HEK293 (cell line): Measurements from ENCODE around the gene PRKAG2.

Experiments used
- CTCF ChIA-PET: fragments of 350-600 bp; formaldehyde crosslinking; extraction: SDS; loops from one replicate; lab custom pipeline; 2021; ENCODE audit warnings: antibody characterized with exemption; lab: Yijun Ruan, JAX
- POLR2A ChIA-PET: fragments of 300-600 bp; formaldehyde crosslinking; extraction: SDS; loops from one replicate; lab custom pipeline; 2020; ENCODE audit warnings: antibody characterized with exemption, inconsistent platforms; lab: Yijun Ruan, JAX
- H3K27ac ChIP-seq: fragments of 200-500 bp; sonication (Bioruptor generic); 2 replicates; pipeline ENCODE4 v1.5.1; 2014; ENCODE audit warnings: low read depth, low read length, control low read depth, inconsistent platforms; ENCODE audit errors: extremely low read depth
- H3K36me3 ChIP-seq, 2 experiments: fragments of 200-500 bp in 1 of 2; sonication (Bioruptor generic) in 1 of 2; 1 replicate in 1 of 2; 2 replicates in 1 of 2; pipeline ENCODE4 v1.5.1; 2014 to 2017; ENCODE audit warnings: inconsistent platforms in 2 of 2, low read length in 2 of 2; ENCODE audit not compliant: control insufficient read depth in 2 of 2, insufficient read depth in 1 of 2
- H3K4me1 ChIP-seq: fragments of 200-500 bp; sonication (Bioruptor generic); 2 replicates; pipeline ENCODE4 v1.5.1; 2014; ENCODE audit warnings: mild to moderate bottlenecking, low read length, inconsistent platforms; ENCODE audit not compliant: control insufficient read depth, insufficient read depth
- H3K4me3 ChIP-seq: 2 replicates; pipeline ENCODE4 v1.5.1; 2011; ENCODE audit warnings: low read depth, mild to moderate bottlenecking, control low read depth, low read length, moderate library complexity
- H3K9me3 ChIP-seq: fragments of 200-500 bp; sonication (Bioruptor generic); 2 replicates; pipeline ENCODE4 v1.5.1; 2014; ENCODE audit warnings: low read depth, low read length, inconsistent platforms; ENCODE audit not compliant: control insufficient read depth, insufficient read depth
- BCL11A ChIP-seq: fragments of 450-650 bp; formaldehyde crosslinking; IDR thresholded peaks from 2 replicates; pipeline ENCODE4 v1.5.1; 2016; ENCODE audit warnings: low read depth, missing biosample characterization, missing genetic modification characterization
- BCL11B ChIP-seq: fragments of 450-650 bp; formaldehyde crosslinking; IDR thresholded peaks from 2 replicates; pipeline ENCODE4 v1.5.1; 2016; ENCODE audit warnings: low read depth, missing biosample characterization, missing genetic modification characterization
- GFI1B ChIP-seq: fragments of 450-650 bp; formaldehyde crosslinking; IDR thresholded peaks from 2 replicates; pipeline ENCODE4 v1.5.1; 2016; ENCODE audit warnings: missing biosample characterization, missing genetic modification characterization
- GLI2 ChIP-seq: fragments of 450-650 bp; formaldehyde crosslinking; IDR thresholded peaks from 2 replicates; pipeline ENCODE4; 2017; ENCODE audit warnings: missing biosample characterization, missing genetic modification characterization, low read depth, borderline replicate concordance
- IKZF3 ChIP-seq: fragments of 450-650 bp; IDR thresholded peaks from 2 replicates; pipeline ENCODE4 v1.5.0; 2018; ENCODE audit warnings: missing biosample characterization, mild to moderate bottlenecking, missing genetic modification characterization, moderate library complexity
- SP7 ChIP-seq: fragments of 450-650 bp; formaldehyde crosslinking; IDR thresholded peaks from 2 replicates; pipeline ENCODE4 v1.5.1; 2016; ENCODE audit warnings: missing biosample characterization, missing genetic modification characterization
- ZBTB21 ChIP-seq: fragments of 450-650 bp; formaldehyde crosslinking; IDR thresholded peaks from 2 replicates; pipeline ENCODE4 v1.5.1; 2017; ENCODE audit warnings: missing biosample characterization, missing genetic modification characterization
- ZFP37 ChIP-seq: fragments of 450-650 bp; formaldehyde crosslinking; IDR thresholded peaks from 2 replicates; pipeline ENCODE4 v1.5.1; 2016; ENCODE audit warnings: missing biosample characterization, missing genetic modification characterization
- ZFP41 ChIP-seq: fragments of 450-650 bp; formaldehyde crosslinking; IDR thresholded peaks from 2 replicates; pipeline ENCODE4 v1.5.1; 2016; ENCODE audit warnings: missing biosample characterization, missing genetic modification characterization, borderline replicate concordance
- ZNF121 ChIP-seq: fragments of 450-650 bp; formaldehyde crosslinking; IDR thresholded peaks from 2 replicates; pipeline ENCODE4 v1.5.1; 2016; ENCODE audit warnings: missing biosample characterization, missing genetic modification characterization
- ZNF18 ChIP-seq: fragments of 450-650 bp; formaldehyde crosslinking; IDR thresholded peaks from 2 replicates; pipeline ENCODE4 v1.5.1; 2016; ENCODE audit warnings: missing biosample characterization, missing genetic modification characterization
- ZNF184 ChIP-seq: fragments of 450-650 bp; IDR thresholded peaks from 2 replicates; pipeline ENCODE4 v1.5.1; 2018; ENCODE audit warnings: missing biosample characterization, mild to moderate bottlenecking, missing genetic modification characterization
- ZNF202 ChIP-seq: fragments of 450-650 bp; formaldehyde crosslinking; IDR thresholded peaks from 2 replicates; pipeline ENCODE4 v1.5.1; 2016; ENCODE audit warnings: missing biosample characterization, missing genetic modification characterization, borderline replicate concordance
- ZNF221 ChIP-seq: fragments of 450-650 bp; formaldehyde crosslinking; IDR thresholded peaks from 2 replicates; pipeline ENCODE4 v1.5.1; 2017; ENCODE audit warnings: missing biosample characterization, missing genetic modification characterization, borderline replicate concordance
- ZNF391 ChIP-seq: fragments of 450-650 bp; formaldehyde crosslinking; IDR thresholded peaks from 2 replicates; pipeline ENCODE4 v1.5.1; 2016; ENCODE audit warnings: low read depth, missing biosample characterization, missing genetic modification characterization, borderline replicate concordance
- ZNF426 ChIP-seq: fragments of 450-650 bp; formaldehyde crosslinking; IDR thresholded peaks from 2 replicates; pipeline ENCODE4 v1.5.1; 2017; ENCODE audit warnings: missing biosample characterization, missing genetic modification characterization, mild to moderate bottlenecking, inconsistent platforms, moderate library complexity
- ZNF529 ChIP-seq: fragments of 450-650 bp; formaldehyde crosslinking; IDR thresholded peaks from 2 replicates; pipeline ENCODE4 v1.5.1; 2017; ENCODE audit warnings: missing genetic modification characterization, missing biosample characterization; ENCODE audit not compliant: insufficient replicate concordance
- ZNF548 ChIP-seq: fragments of 450-650 bp; formaldehyde crosslinking; IDR thresholded peaks from 2 replicates; pipeline ENCODE4 v1.5.1; 2016; ENCODE audit warnings: missing biosample characterization, missing genetic modification characterization
- ZNF571 ChIP-seq: fragments of 450-650 bp; formaldehyde crosslinking; IDR thresholded peaks from 2 replicates; pipeline ENCODE4 v1.5.0; 2017; ENCODE audit warnings: missing biosample characterization, missing genetic modification characterization
- ZNF610 ChIP-seq: fragments of 450-650 bp; formaldehyde crosslinking; IDR thresholded peaks from 2 replicates; pipeline ENCODE4 v1.5.1; 2016; ENCODE audit warnings: missing biosample characterization, missing genetic modification characterization, borderline replicate concordance
- ZSCAN4 ChIP-seq: fragments of 450-650 bp; formaldehyde crosslinking; IDR thresholded peaks from 2 replicates; pipeline ENCODE4 v1.5.1; 2017; ENCODE audit warnings: missing biosample characterization, missing genetic modification characterization
- TF ChIP-seq, protein P1 (sequence below): fragments of 450-650 bp; formaldehyde crosslinking; IDR thresholded peaks from 2 replicates; pipeline ENCODE4 v1.5.1; 2016; ENCODE audit warnings: missing biosample characterization, missing genetic modification characterization, borderline replicate concordance

PRKAG2 gene

GRCh38 chr7:151558575-151558974, 318.3 kb downstream of the PRKAG2 start:
- H3K4me3 ChIP-seq, result no peak overlapping the region
- CTCF ChIA-PET, result no interaction called here
- TF ChIP-seq ZSCAN4 (tag by site-specific recombination) (no peak), BCL11A (tag by site-specific recombination) (no peak), ZBTB21 (no peak), ZFP41 (tag by site-specific recombination) (no peak), ZNF391 (tag by site-specific recombination) (no peak), IKZF3 (no peak), GFI1B (tag by site-specific recombination) (no peak), ZNF121 (tag by site-specific recombination) (no peak), ZNF18 (tag by site-specific recombination) (no peak), ZNF610 (tag by site-specific recombination) (no peak), SP7 (tag by site-specific recombination) (no peak), ZNF221 (tag by site-specific recombination) (no peak), ZNF529 (tag by site-specific recombination) (no peak), ZNF202 (tag by site-specific recombination) (no peak), ZNF548 (tag by site-specific recombination) (no peak), BCL11B (tag by site-specific recombination) (no peak)
- H3K4me1 ChIP-seq, result no peaks in the 10 kb centered on the region
- no peaks in the 10 kb centered on the region for H3K9me3 ChIP-seq
- H3K36me3 ChIP-seq, result peaks cover 0 to 45% of the 10 kb centered on the region in 2 experiments; a peak in 1 of 3 replicates
- POLR2A ChIA-PET, result no interaction called here
- H3K27ac ChIP-seq, result no peak overlapping the region

DNA sequence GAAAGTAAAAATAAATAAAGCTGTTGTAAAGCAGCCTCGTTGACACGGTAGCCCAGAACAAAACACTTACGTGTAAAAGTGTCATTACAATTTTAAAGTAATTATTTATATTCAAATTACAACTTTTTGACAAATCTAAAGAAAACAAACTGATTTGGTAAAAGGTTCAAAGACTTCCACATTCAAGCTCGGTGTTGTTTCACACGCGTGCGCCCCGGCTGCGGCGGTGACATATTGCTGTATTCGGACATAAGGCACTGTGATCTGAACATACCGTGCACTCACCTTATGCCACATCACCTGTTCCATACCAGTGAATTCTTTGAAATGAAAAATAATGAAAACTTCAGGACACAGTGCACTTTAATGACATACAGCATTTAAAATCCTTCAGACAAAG, 320.3 kb downstream of the PRKAG2 start:
- no peaks in the 10 kb centered on the region for H3K4me1 ChIP-seq
- H3K27ac ChIP-seq, result no peak overlapping the region
- peaks cover 0 to 38% of the 10 kb centered on the region in 2 experiments; a peak in 1 of 3 replicates for H3K36me3 ChIP-seq
- POLR2A ChIA-PET, result no interaction called here
- no peaks in the 10 kb centered on the region for H3K9me3 ChIP-seq
- TF ChIP-seq ZFP37 (tag by site-specific recombination), result no peak
- no peak for TF ChIP-seq ZNF571 (tag by site-specific recombination)
- no peak overlapping the region for H3K4me3 ChIP-seq
- CTCF ChIA-PET, result interaction anchor here (1.1 kb wide), 1 partner anchor 226 kb away, joined by 3 read pairs; no protein-coding TSS in a partner anchor

- ChIA-PET POLR2A (no interaction called here), CTCF (interaction anchor here (0.6 to 1.0 kb wide), 3 partner anchors 22 to 201 kb away, joined by 3 to 5 read pairs (median 4); no protein-coding TSS in a partner anchor)
- no peaks in the 10 kb centered on the region for H3K9me3 ChIP-seq
- H3K4me1 ChIP-seq, result no peaks in the 10 kb centered on the region
- no peak overlapping the region for H3K27ac ChIP-seq
- no peak overlapping the region for H3K4me3 ChIP-seq
- H3K36me3 ChIP-seq, result peaks cover 0 to 12% of the 10 kb centered on the region in 2 experiments; a peak in 1 of 3 replicates
- no peak for TF ChIP-seq ZNF121 (tag by site-specific recombination)
- no peak for TF ChIP-seq GLI2 (tag by site-specific recombination)
- TF ChIP-seq, protein P1, sequence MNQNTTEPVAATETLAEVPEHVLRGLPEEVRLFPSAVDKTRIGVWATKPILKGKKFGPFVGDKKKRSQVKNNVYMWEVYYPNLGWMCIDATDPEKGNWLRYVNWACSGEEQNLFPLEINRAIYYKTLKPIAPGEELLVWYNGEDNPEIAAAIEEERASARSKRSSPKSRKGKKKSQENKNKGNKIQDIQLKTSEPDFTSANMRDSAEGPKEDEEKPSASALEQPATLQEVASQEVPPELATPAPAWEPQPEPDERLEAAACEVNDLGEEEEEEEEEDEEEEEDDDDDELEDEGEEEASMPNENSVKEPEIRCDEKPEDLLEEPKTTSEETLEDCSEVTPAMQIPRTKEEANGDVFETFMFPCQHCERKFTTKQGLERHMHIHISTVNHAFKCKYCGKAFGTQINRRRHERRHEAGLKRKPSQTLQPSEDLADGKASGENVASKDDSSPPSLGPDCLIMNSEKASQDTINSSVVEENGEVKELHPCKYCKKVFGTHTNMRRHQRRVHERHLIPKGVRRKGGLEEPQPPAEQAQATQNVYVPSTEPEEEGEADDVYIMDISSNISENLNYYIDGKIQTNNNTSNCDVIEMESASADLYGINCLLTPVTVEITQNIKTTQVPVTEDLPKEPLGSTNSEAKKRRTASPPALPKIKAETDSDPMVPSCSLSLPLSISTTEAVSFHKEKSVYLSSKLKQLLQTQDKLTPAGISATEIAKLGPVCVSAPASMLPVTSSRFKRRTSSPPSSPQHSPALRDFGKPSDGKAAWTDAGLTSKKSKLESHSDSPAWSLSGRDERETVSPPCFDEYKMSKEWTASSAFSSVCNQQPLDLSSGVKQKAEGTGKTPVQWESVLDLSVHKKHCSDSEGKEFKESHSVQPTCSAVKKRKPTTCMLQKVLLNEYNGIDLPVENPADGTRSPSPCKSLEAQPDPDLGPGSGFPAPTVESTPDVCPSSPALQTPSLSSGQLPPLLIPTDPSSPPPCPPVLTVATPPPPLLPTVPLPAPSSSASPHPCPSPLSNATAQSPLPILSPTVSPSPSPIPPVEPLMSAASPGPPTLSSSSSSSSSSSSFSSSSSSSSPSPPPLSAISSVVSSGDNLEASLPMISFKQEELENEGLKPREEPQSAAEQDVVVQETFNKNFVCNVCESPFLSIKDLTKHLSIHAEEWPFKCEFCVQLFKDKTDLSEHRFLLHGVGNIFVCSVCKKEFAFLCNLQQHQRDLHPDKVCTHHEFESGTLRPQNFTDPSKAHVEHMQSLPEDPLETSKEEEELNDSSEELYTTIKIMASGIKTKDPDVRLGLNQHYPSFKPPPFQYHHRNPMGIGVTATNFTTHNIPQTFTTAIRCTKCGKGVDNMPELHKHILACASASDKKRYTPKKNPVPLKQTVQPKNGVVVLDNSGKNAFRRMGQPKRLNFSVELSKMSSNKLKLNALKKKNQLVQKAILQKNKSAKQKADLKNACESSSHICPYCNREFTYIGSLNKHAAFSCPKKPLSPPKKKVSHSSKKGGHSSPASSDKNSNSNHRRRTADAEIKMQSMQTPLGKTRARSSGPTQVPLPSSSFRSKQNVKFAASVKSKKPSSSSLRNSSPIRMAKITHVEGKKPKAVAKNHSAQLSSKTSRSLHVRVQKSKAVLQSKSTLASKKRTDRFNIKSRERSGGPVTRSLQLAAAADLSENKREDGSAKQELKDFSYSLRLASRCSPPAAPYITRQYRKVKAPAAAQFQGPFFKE (tag by site-specific recombination), result no peak
- no peak for TF ChIP-seq ZNF18 (tag by site-specific recombination)
- TF ChIP-seq ZNF184 (tag by site-specific recombination), result no peak
- no peak for TF ChIP-seq ZNF426
- TF ChIP-seq ZNF529 (tag by site-specific recombination), result no peak
These were observed 323.6 kb downstream of the PRKAG2 start for GRCh38 chr7:151553356-151553755.
